NT2/D1 (cell line): Measurements from ENCODE around the gene ZNF77.

Experiments
- SUZ12 ChIP-seq: IDR thresholded peaks from 2 replicates; pipeline ENCODE4 v1.6.1; 2011; ENCODE audit not compliant: insufficient read length, insufficient read depth; ENCODE audit errors: extremely low read depth
- ZNF274 ChIP-seq: IDR thresholded peaks from 2 replicates; pipeline ENCODE4 v1.6.1; 2011; ENCODE audit warnings: mild to moderate bottlenecking, low read depth, low read length

- TF ChIP-seq ZNF274 (no peak), SUZ12 (no peak)
Measured at GRCh38 chr19:2967972-2968371, 23.2 kb upstream of the ZNF77 start.
